Mesendoderm (in vitro differentiated cells): Measurements from ENCODE around the gene SERINC2.
"Not testable (repeated sequence)": the region's sequence is repeated elsewhere in the genome, so short reads cannot be mapped to it uniquely, and the experiment has no call there.

Experiments used
- DNase-seq: peaks from one replicate; pipeline ENCODE4 v3.0.0; 2013
- H2AK5ac ChIP-seq: 2 replicates; pipeline ENCODE4 v1.6.1; 2013; ENCODE audit warnings: low read length, inconsistent platforms
- H2BK120ac ChIP-seq: 2 replicates; pipeline ENCODE4 v1.6.1; 2013; ENCODE audit warnings: low read depth, mild to moderate bottlenecking, low read length, moderate library complexity, mixed read lengths
- H2BK15ac ChIP-seq: replicated peaks from 2 replicates; pipeline ENCODE4 v1.6.1; 2013; ENCODE audit warnings: low read depth, mild to moderate bottlenecking, moderate library complexity
- H2BK5ac ChIP-seq: 2 replicates; pipeline ENCODE4 v1.6.1; 2013; ENCODE audit warnings: low read length, inconsistent platforms
- H3K18ac ChIP-seq: 2 replicates; pipeline ENCODE4 v1.6.1; 2013; ENCODE audit warnings: mild to moderate bottlenecking, low read length, mixed read lengths
- H3K23ac ChIP-seq: one replicate; pipeline ENCODE4 v1.6.1; 2013; ENCODE audit warnings: low read length
- H3K27ac ChIP-seq: 2 replicates; pipeline ENCODE4 v1.5.1; 2013; ENCODE audit warnings: low read depth, mild to moderate bottlenecking, inconsistent platforms, low read length, moderate library complexity
- H3K27me3 ChIP-seq: 2 replicates; pipeline ENCODE4 v1.6.1; 2013; ENCODE audit warnings: low read length, control low read depth, mild to moderate bottlenecking, inconsistent platforms; ENCODE audit not compliant: insufficient read depth, poor library complexity
- H3K36me3 ChIP-seq: 2 replicates; pipeline ENCODE4 v1.6.1; 2013; ENCODE audit warnings: low read length, inconsistent platforms; ENCODE audit not compliant: control insufficient read depth, insufficient read depth
- H3K4ac ChIP-seq: one replicate; pipeline ENCODE4 v1.6.1; 2013; ENCODE audit warnings: low read depth, mild to moderate bottlenecking, low read length, moderate library complexity
- H3K4me1 ChIP-seq: 2 replicates; pipeline ENCODE4 v1.6.1; 2013; ENCODE audit warnings: low read depth, low read length, inconsistent platforms; ENCODE audit not compliant: control insufficient read depth
- H3K4me2 ChIP-seq: 2 replicates; pipeline ENCODE4 v1.6.1; 2013; ENCODE audit warnings: low read length
- H3K4me3 ChIP-seq: 2 replicates; pipeline ENCODE4 v1.5.1; 2013; ENCODE audit warnings: mild to moderate bottlenecking, low read length
- H3K56ac ChIP-seq: one replicate; pipeline ENCODE4 v1.6.1; 2013; ENCODE audit warnings: low read length
- H3K79me1 ChIP-seq: 2 replicates; pipeline ENCODE4 v1.6.1; 2013; ENCODE audit warnings: low read length, inconsistent platforms
- H3K79me2 ChIP-seq: 2 replicates; pipeline ENCODE4 v1.6.1; 2013; ENCODE audit warnings: mild to moderate bottlenecking, low read length; ENCODE audit not compliant: control insufficient read depth, insufficient read depth
- H3K9ac ChIP-seq: 2 replicates; pipeline ENCODE4 v1.6.1; 2013; ENCODE audit warnings: low read length, inconsistent platforms
- H4K5ac ChIP-seq: one replicate; pipeline ENCODE4 v1.6.1; 2013; ENCODE audit warnings: low read length
- H4K8ac ChIP-seq: one replicate; pipeline ENCODE4 v1.6.1; 2013; ENCODE audit warnings: low read depth, mild to moderate bottlenecking, control low read depth, low read length, moderate library complexity
- WGBS: extraction: QIAGEN DNeasy Blood & Tissue Kit; methylation state at CpG from one replicate; pipeline ENCODE4 v1.1.7; 2013; ENCODE audit warnings: low lambda C conversion rate, missing lambda C conversion rate; ENCODE audit not compliant: insufficient coverage; ENCODE audit errors: extremely low coverage; 5-methylcytosine and 5-hydroxymethylcytosine counted together

Gene SERINC2

GRCh38 chr1:31472673-31473072 is 59.7 kb downstream of the SERINC2 start:
- H3K27ac ChIP-seq, H3K56ac ChIP-seq: not testable (repeated sequence)
- WGBS = no CpG with 5 or more reads among the region's 1 CpG

GRCh38 chr1:31473508-31473907 is 60.5 kb downstream of the SERINC2 start:
- not testable (repeated sequence) for H3K4ac ChIP-seq

More at GRCh38 chr1:31472673-31473072, 59.7 kb downstream of the SERINC2 start:
- not testable (repeated sequence) for H3K4me2 ChIP-seq, H2BK5ac ChIP-seq, DNase-seq, H3K4me3 ChIP-seq, H3K79me2 ChIP-seq, H4K5ac ChIP-seq, H4K8ac ChIP-seq, H2AK5ac ChIP-seq, H2BK120ac ChIP-seq, H2BK15ac ChIP-seq, H3K4me1 ChIP-seq, H3K4ac ChIP-seq, H3K23ac ChIP-seq, H3K79me1 ChIP-seq, H3K9ac ChIP-seq, H3K27me3 ChIP-seq, H3K36me3 ChIP-seq
- peak overlapping the region; percentile 14 for H3K18ac ChIP-seq

GRCh38 chr1:31474567-31474966 is 61.6 kb downstream of the SERINC2 start:
- not testable (repeated sequence) for H3K79me2 ChIP-seq, H3K4me1 ChIP-seq, H3K4me2 ChIP-seq, H4K8ac ChIP-seq, H2BK5ac ChIP-seq, DNase-seq, H4K5ac ChIP-seq, H3K27me3 ChIP-seq, H3K18ac ChIP-seq, H3K4ac ChIP-seq, H2BK120ac ChIP-seq, H3K4me3 ChIP-seq, H3K36me3 ChIP-seq, H2AK5ac ChIP-seq, H3K23ac ChIP-seq, H2BK15ac ChIP-seq, H3K9ac ChIP-seq, H3K56ac ChIP-seq, H3K79me1 ChIP-seq, H3K27ac ChIP-seq
- no CpG with 5 or more reads among the region's 7 CpGs for WGBS

More at GRCh38 chr1:31473508-31473907, 60.5 kb downstream of the SERINC2 start:
- not testable (repeated sequence) for H3K27me3 ChIP-seq, H2BK120ac ChIP-seq, H3K36me3 ChIP-seq, H2AK5ac ChIP-seq, H3K79me2 ChIP-seq, H3K23ac ChIP-seq, H2BK5ac ChIP-seq, H3K56ac ChIP-seq, H3K4me2 ChIP-seq, H3K4me3 ChIP-seq, H3K79me1 ChIP-seq, H3K9ac ChIP-seq, H4K5ac ChIP-seq, H3K27ac ChIP-seq, H4K8ac ChIP-seq, DNase-seq, H3K18ac ChIP-seq, H3K4me1 ChIP-seq, H2BK15ac ChIP-seq

GRCh38 chr1:31476891-31477846 is 64.2 kb downstream of the SERINC2 start:
- Histone ChIP-seq H3K27me3 (no peaks in the 10 kb centered on the region), H3K36me3 (no peaks in the 10 kb centered on the region), H3K4me1 (peaks cover 5% of the 10 kb centered on the region), H3K4ac (no peak overlapping the region), H4K8ac (no peak overlapping the region), H2BK5ac (peak overlapping the region; percentile 19), H3K4me2 (no peak overlapping the region), H3K4me3 (no peak overlapping the region), H4K5ac (no peak overlapping the region), H3K18ac (peak overlapping the region; percentile 34), H2BK120ac (no peak overlapping the region), H2AK5ac (no peak overlapping the region), H3K23ac (peak overlapping the region; percentile 83), H3K27ac (no peak overlapping the region), H2BK15ac (no peak overlapping the region), H3K56ac (peak overlapping the region; percentile 69), H3K9ac (no peak overlapping the region), H3K79me2 (no peaks in the 10 kb centered on the region), H3K79me1 (no peaks in the 10 kb centered on the region)
- DNase-seq = peak; percentile 64
- WGBS = no CpG with 5 or more reads among the region's 10 CpGs

- no peak overlapping the region for H4K5ac ChIP-seq
- H3K9ac ChIP-seq = no peak overlapping the region
- no peak overlapping the region for H3K4ac ChIP-seq
- no peak overlapping the region for H3K4me3 ChIP-seq
- no peak overlapping the region for H3K18ac ChIP-seq
- H3K23ac ChIP-seq = no peak overlapping the region
- no peak overlapping the region for H2BK15ac ChIP-seq
- H3K79me1 ChIP-seq = no peaks in the 10 kb centered on the region
- H3K27me3 ChIP-seq = no peaks in the 10 kb centered on the region
- DNase-seq = no peak
- H4K8ac ChIP-seq = no peak overlapping the region
- no peak overlapping the region for H3K27ac ChIP-seq
- WGBS = no CpG with 5 or more reads among the region's 2 CpGs
- H2AK5ac ChIP-seq = no peak overlapping the region
- no peak overlapping the region for H2BK120ac ChIP-seq
- no peak overlapping the region for H2BK5ac ChIP-seq
- no peaks in the 10 kb centered on the region for H3K36me3 ChIP-seq
- H3K56ac ChIP-seq = no peak overlapping the region
- peaks cover 5% of the 10 kb centered on the region for H3K4me1 ChIP-seq
- no peaks in the 10 kb centered on the region for H3K79me2 ChIP-seq
- no peak overlapping the region for H3K4me2 ChIP-seq
These were observed 65.2 kb downstream of the SERINC2 start for GRCh38 chr1:31478167-31478566.
